H1 (cell line): ENCODE results near the gene POLD1. TPM values are rescaled to one million over a fixed set of nuclear protein-coding genes. Genes with fewer than 3 reads are reported as not detected.

Experiments used
- CTCF ChIA-PET: fragments of 300-600 bp; sonication (Branson Sonifier 250); formaldehyde crosslinking; loops from one replicate; lab custom pipeline; 2021; ENCODE audit not compliant: partially characterized antibody; lab: Charles Lee
- POLR2A ChIA-PET: fragments of 300-600 bp; sonication (Branson Sonifier 250); formaldehyde crosslinking; loops from one replicate; lab custom pipeline; 2021; ENCODE audit warnings: inconsistent platforms; ENCODE audit not compliant: partially characterized antibody; lab: Charles Lee
- DNase-seq, 2 experiments: peaks; one replicate each; pipeline versions ENCODE4 v3.0.0 to v3.0.0-alpha.2; 2010 to 2022; ENCODE audit warnings: low spot score in 2 of 2, low read depth in 1 of 2, mixed read lengths in 1 of 2
- FAIRE-seq: peaks from 2 replicates; lab custom pipeline; 2011; peaks lifted over from hg19 to GRCh38; lab: Jason Lieb, UNC
- H2AFZ ChIP-seq: 2 replicates; pipeline ENCODE4 v1.8.1; 2012; ENCODE audit warnings: low read length, inconsistent platforms
- H2AK5ac ChIP-seq: 2 replicates; pipeline ENCODE4 v1.6.1; 2013; ENCODE audit warnings: low read depth, low read length
- H2BK120ac ChIP-seq: replicated peaks from 2 replicates; pipeline ENCODE3; 2013; ENCODE audit warnings: low read depth, low read length, inconsistent platforms
- H2BK12ac ChIP-seq: 2 replicates; pipeline ENCODE4 v1.6.1; 2013; ENCODE audit warnings: low read depth, low read length
- H2BK15ac ChIP-seq: 2 replicates; pipeline ENCODE4 v1.6.1; 2013; ENCODE audit warnings: low read length
- H2BK20ac ChIP-seq: 2 replicates; pipeline ENCODE4 v1.6.1; 2013; ENCODE audit warnings: low read length
- H2BK5ac ChIP-seq: 2 replicates; pipeline ENCODE4 v1.6.1; 2013; ENCODE audit warnings: low read depth, low read length
- H3K14ac ChIP-seq: 2 replicates; pipeline ENCODE4 v1.6.1; 2013; ENCODE audit warnings: inconsistent platforms; ENCODE audit not compliant: insufficient read length
- H3K18ac ChIP-seq: 2 replicates; pipeline ENCODE4 v1.6.1; 2013; ENCODE audit warnings: low read length; ENCODE audit errors: extremely low read depth
- H3K23ac ChIP-seq: 2 replicates; pipeline ENCODE4 v1.6.1; 2013; ENCODE audit warnings: inconsistent platforms; ENCODE audit not compliant: insufficient read length
- H3K23me2 ChIP-seq: 2 replicates; pipeline ENCODE4 v1.6.1; 2013; ENCODE audit warnings: low read depth, low read length
- H3K27ac ChIP-seq: 2 replicates; pipeline ENCODE4 v1.6.1; 2011; ENCODE audit warnings: low read depth, low read length, inconsistent platforms
- H3K27me3 ChIP-seq, 4 experiments: replicated peaks in 1 of 4; 1 replicate in 1 of 4; 2 replicates in 3 of 4; pipeline versions ENCODE4 v1.6.1 to v1.8.1; 2011 to 2013; ENCODE audit warnings: low read length in 3 of 4, mild to moderate bottlenecking in 3 of 4, inconsistent platforms in 2 of 4, mixed read lengths in 2 of 4, moderate library complexity in 1 of 4; ENCODE audit not compliant: control insufficient read depth in 3 of 4, insufficient read depth in 3 of 4; ENCODE audit errors: extremely low read depth in 1 of 4
- H3K36me3 ChIP-seq, 4 experiments: 2 replicates each; pipeline versions ENCODE4 v1.6.1 to v1.8.1; 2011 to 2013; ENCODE audit warnings: mild to moderate bottlenecking in 4 of 4, low read length in 3 of 4, moderate library complexity in 2 of 4, control low read depth in 1 of 4, inconsistent platforms in 1 of 4; ENCODE audit not compliant: insufficient read depth in 4 of 4, control insufficient read depth in 2 of 4
- H3K4ac ChIP-seq: replicated peaks from 2 replicates; pipeline ENCODE3; 2013; ENCODE audit warnings: low read length, low read depth, mixed read lengths, inconsistent platforms; ENCODE audit not compliant: insufficient read length
- H3K4me1 ChIP-seq, 4 experiments: replicated peaks in 1 of 4; 1 replicate in 1 of 4; 2 replicates in 3 of 4; pipeline versions ENCODE4 v1.6.1 to v1.8.1; 2011 to 2013; ENCODE audit warnings: low read length in 3 of 4, inconsistent platforms in 2 of 4, mixed read lengths in 1 of 4; ENCODE audit not compliant: insufficient read depth in 4 of 4, control insufficient read depth in 3 of 4
- H3K4me2 ChIP-seq, 2 experiments: 2 replicates each; pipeline versions ENCODE4 v1.6.1 to v1.8.1; 2011 to 2013; ENCODE audit warnings: low read depth in 2 of 2, low read length in 2 of 2, control low read depth in 1 of 2, inconsistent platforms in 1 of 2, mild to moderate bottlenecking in 1 of 2; ENCODE audit not compliant: insufficient read depth in 1 of 2
- H3K4me3 ChIP-seq, 4 experiments: fragments of 200-600, 300-600 bp in 1 of 4; sonication (generic), shearing (Covaris generic), sonication (Bioruptor Twin) in 1 of 4; 2 replicates each; pipeline versions ENCODE4 v1.5.1 to v1.8.1; 2011 to 2016; ENCODE audit warnings: low read length in 4 of 4, low read depth in 3 of 4, control low read depth in 2 of 4, inconsistent platforms in 2 of 4, mild to moderate bottlenecking in 2 of 4, mixed read lengths in 1 of 4, moderate library complexity in 1 of 4; ENCODE audit not compliant: insufficient read depth in 2 of 4; ENCODE audit errors: extremely low read depth in 1 of 4
- H3K56ac ChIP-seq: replicated peaks from 2 replicates; pipeline ENCODE3; 2013; ENCODE audit warnings: low read depth, mild to moderate bottlenecking, mixed read lengths, low read length, inconsistent platforms; ENCODE audit not compliant: insufficient read length
- H3K79me1 ChIP-seq: 2 replicates; pipeline ENCODE4 v1.6.1; 2013; ENCODE audit warnings: low read depth, low read length, control low read depth
- H3K79me2 ChIP-seq, 2 experiments: 2 replicates each; pipeline versions ENCODE4 v1.6.1 to v1.8.1; 2012 to 2013; ENCODE audit warnings: low read length in 2 of 2, mild to moderate bottlenecking in 2 of 2, inconsistent platforms in 1 of 2; ENCODE audit not compliant: insufficient read depth in 2 of 2, control insufficient read depth in 1 of 2
- H3K9ac ChIP-seq, 4 experiments: replicated peaks in 1 of 4; 1 replicate in 1 of 4; 2 replicates in 3 of 4; pipeline versions ENCODE4 v1.6.1 to v1.8.1; 2011 to 2013; ENCODE audit warnings: low read depth in 3 of 4, low read length in 3 of 4, control low read depth in 2 of 4, mild to moderate bottlenecking in 2 of 4, moderate library complexity in 2 of 4, inconsistent platforms in 1 of 4; ENCODE audit errors: extremely low read depth in 1 of 4
- H3K9me3 ChIP-seq, 2 experiments: 2 replicates each; pipeline versions ENCODE4 v1.6.1 to v1.8.1; 2012 to 2013; ENCODE audit warnings: mild to moderate bottlenecking in 2 of 2, moderate library complexity in 2 of 2, control low read depth in 1 of 2, inconsistent platforms in 1 of 2, low read depth in 1 of 2, low read length in 1 of 2, mixed read lengths in 1 of 2; ENCODE audit not compliant: insufficient read depth in 2 of 2
- H4K20me1 ChIP-seq, 2 experiments: replicated peaks in 1 of 2; 2 replicates each; pipeline versions ENCODE3 to v1.8.1; 2011 to 2013; ENCODE audit warnings: inconsistent platforms in 2 of 2, low read length in 2 of 2, mild to moderate bottlenecking in 1 of 2; ENCODE audit not compliant: insufficient read depth in 2 of 2, control insufficient read depth in 1 of 2
- H4K5ac ChIP-seq: 2 replicates; pipeline ENCODE4 v1.6.1; 2013; ENCODE audit warnings: low read length, low read depth, mixed read lengths, inconsistent platforms; ENCODE audit not compliant: insufficient read length
- H4K8ac ChIP-seq: 2 replicates; pipeline ENCODE4 v1.8.0; 2013; ENCODE audit warnings: mild to moderate bottlenecking, moderate library complexity, low read length, inconsistent platforms; ENCODE audit not compliant: insufficient read depth; ENCODE audit errors: extremely low read depth
- H4K91ac ChIP-seq: replicated peaks from 2 replicates; pipeline ENCODE3; 2013; ENCODE audit warnings: low read length, mixed read lengths, inconsistent platforms; ENCODE audit not compliant: insufficient read length
- PHF8 ChIP-seq: fragments of 200-600 bp; sonication (generic); conservative IDR thresholded peaks from 2 replicates; pipeline ENCODE4 v1.7.1; 2012; ENCODE audit warnings: low read depth, mild to moderate bottlenecking, inconsistent platforms, low read length, moderate library complexity
- SUZ12 ChIP-seq: fragments of 200-600 bp; sonication (generic); IDR thresholded peaks from 2 replicates; pipeline ENCODE4 v1.6.1; 2012; ENCODE audit warnings: mild to moderate bottlenecking, inconsistent platforms, low read length, moderate library complexity, mixed read lengths
- WGBS, 2 experiments: shearing (Covaris generic) in 1 of 2; methylation state at CpG; one replicate each; pipeline versions ENCODE4 v1.1.6 to v1.1.7; 2013 to 2015; ENCODE audit warnings: low lambda C conversion rate in 2 of 2, mixed read lengths in 2 of 2, inconsistent platforms in 1 of 2, low coverage in 1 of 2, missing lambda C conversion rate in 1 of 2; ENCODE audit not compliant: insufficient replicate concordance in 2 of 2, insufficient coverage in 1 of 2, insufficient read length in 1 of 2; ENCODE audit errors: extremely low coverage in 1 of 2, missing lambda C conversion rate in 1 of 2; 5-methylcytosine and 5-hydroxymethylcytosine counted together
- polyA plus RNA-seq, 7 experiments: library from polyadenylated mRNA; depleted of rRNA in 3 of 7; stranded (reverse) in 5 of 7; unstranded in 2 of 7; fragments of >200 nt in 5 of 7; fragments of 200-250 nt in 2 of 7; gene quantifications; 1 replicate in 5 of 7; 2 replicates in 1 of 7; 4 replicates in 1 of 7; pipeline versions ENCODE4 v1.2.1 to v1.2.3, GENCODE V29; 2011 to 2013; ENCODE audit warnings: missing spikeins in 2 of 7, mixed read lengths in 2 of 7
- total RNA-seq: library from RNA; stranded (reverse); fragmentation: NEBNext Ultra II Directional; extraction: Animal tissue kit (Norgen Biotek cat#: 25700); gene quantifications from 2 replicates; pipeline ENCODE4 v1.2.1, GENCODE V29; 2021

The POLD1 gene
- total and polyA plus RNA-seq, 2 of the 8 experiments (the other 6 are each of a cell fraction or from before 2014, with no cell fraction given) = 141 to 142 TPM

DNA sequence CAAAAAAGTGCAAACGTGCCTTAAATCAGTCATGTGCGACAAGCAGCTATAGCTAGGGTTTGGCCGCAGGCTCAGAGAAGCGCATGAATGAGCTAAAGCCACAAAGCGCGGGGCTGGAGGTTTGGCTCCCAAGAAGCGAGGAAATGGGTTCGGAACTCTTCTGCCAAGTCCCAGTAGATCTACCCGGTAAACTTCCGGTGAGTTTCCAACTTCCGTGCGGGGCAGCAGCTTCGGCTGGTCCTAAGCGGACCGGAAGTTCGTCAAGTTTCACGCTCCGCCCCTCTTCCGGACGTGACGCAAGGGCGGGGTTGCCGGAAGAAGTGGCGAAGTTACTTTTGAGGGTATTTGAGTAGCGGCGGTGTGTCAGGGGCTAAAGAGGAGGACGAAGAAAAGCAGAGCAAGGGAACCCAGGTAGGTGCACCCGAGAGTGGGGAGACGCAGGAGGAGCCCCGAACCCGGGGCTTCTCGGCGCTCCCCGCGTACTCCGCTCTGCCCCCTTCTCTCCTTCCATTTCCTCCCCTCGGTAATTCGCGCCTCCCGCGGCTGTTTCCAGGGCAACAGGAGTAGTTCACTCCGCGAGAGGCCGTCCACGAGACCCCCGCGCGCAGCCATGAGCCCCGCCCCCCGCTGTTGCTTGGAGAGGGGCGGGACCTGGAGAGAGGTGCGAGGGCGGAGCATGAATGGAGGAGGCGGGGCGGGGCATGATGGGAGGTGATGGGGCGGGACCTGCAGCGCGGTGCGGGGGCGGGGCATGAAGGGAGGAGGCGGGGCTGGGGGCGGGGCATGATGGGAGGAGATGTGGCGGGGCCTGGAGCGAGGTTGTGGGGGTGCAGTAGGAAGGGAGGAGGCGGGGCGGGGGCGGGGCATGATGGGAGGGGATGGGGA is 7.7 kb upstream of the POLD1 start, which contains the start of gene NR1H2:
Gene NR1H2 (plus strand): TSS at position 292 of the 885 bp plus-strand sequence. CDS start 1,149 bp downstream, outside the sequence.
- peak within 1 kb of the TSS; percentile 95; the same call in 1 of the 2 replicates for H4K8ac ChIP-seq
- FAIRE-seq = no peak
- POLR2A ChIA-PET = interaction anchor here (0.7 to 1.9 kb wide), 9 partner anchors 8 to 102 kb away, joined by 3 to 7 read pairs (median 3); partner anchors contain the start of genes NAPSA and SPIB
- TF ChIP-seq PHF8 = peak; percentile 94
- TF ChIP-seq SUZ12 = no peak

More for the DNA sequence above, 7.7 kb upstream of the POLD1 start, which contains the start of gene NR1H2:
- Histone ChIP-seq H3K4ac (peak within 1 kb of the TSS; percentile 91), H3K56ac (peak within 1 kb of the TSS; percentile 97), H3K14ac (no peak within 1 kb of the TSS), H3K4me1 (peaks cover 0 to 4% (median 1%) of the 10 kb centered on the region in 4 experiments; a peak in 3 of 7 replicates), H3K4me3 (peak within 1 kb of the TSS; percentile 82 to 100 (median 86)), H2BK120ac (peak within 1 kb of the TSS; percentile 10), H3K18ac (peak within 1 kb of the TSS; percentile 95), H2BK5ac (peak within 1 kb of the TSS; percentile 96), H2AFZ (0 out of 2 replicates have a peak within 1 kb of the TSS, but pooled peaks have one; percentile 80), H3K27me3 (no peaks in the 10 kb centered on the region), H2BK15ac (no peak within 1 kb of the TSS), H3K36me3 (peaks cover 12 to 33% (median 29%) of the 10 kb centered on the region in 4 experiments), H2AK5ac (no peak within 1 kb of the TSS), H3K23me2 (no peaks in the 10 kb centered on the region), H3K9me3 (no peaks in the 10 kb centered on the region), H4K91ac (peak within 1 kb of the TSS; percentile 97), H2BK20ac (no peak within 1 kb of the TSS), H3K79me1 (no peaks in the 10 kb centered on the region; the same call in 1 of the 2 replicates), H3K4me2 (peak within 1 kb of the TSS; percentile 65 to 69), H3K79me2 (no peaks in the 10 kb centered on the region), H3K23ac (no peak within 1 kb of the TSS), H3K27ac (peak within 1 kb of the TSS; percentile 98), H4K5ac (peak within 1 kb of the TSS; percentile 90), H2BK12ac (0 out of 2 replicates have a peak within 1 kb of the TSS, but pooled peaks have one; percentile 27), H4K20me1 (peaks cover 5% of the 10 kb centered on the region in 2 experiments), H3K9ac (peak within 1 kb of the TSS; percentile 81 to 94 (median 88))
- CTCF ChIA-PET = interaction anchor here (0.7 to 3.3 kb wide), 8 partner anchors 8 to 161 kb away, joined by 3 to 11 read pairs (median 4); no protein-coding TSS in a partner anchor
- DNase-seq = peak; percentile 94 to 95
- 3% methylated on average over 47 of the region's 67 CpGs; no CpG with 5 or more reads in 1 of the 2 experiments for WGBS, 2 experiments
